Activated CD4-positive, alpha-beta T cell treated with anti-CD3 and anti-CD28 coated beads, Interleukin-2, Interleukin-4, amounts not matched to agents 100 ng/mL and 50 ng/mL, durations not matched to agents 16 hours and 8 hours (primary cell): ENCODE results near the gene PARP3.

ENCODE experiments used
- DNase-seq: peaks from one replicate; pipeline ENCODE4 v3.0.0-alpha.2; 2020; ENCODE audit warnings: low spot score

Gene PARP3

DNA sequence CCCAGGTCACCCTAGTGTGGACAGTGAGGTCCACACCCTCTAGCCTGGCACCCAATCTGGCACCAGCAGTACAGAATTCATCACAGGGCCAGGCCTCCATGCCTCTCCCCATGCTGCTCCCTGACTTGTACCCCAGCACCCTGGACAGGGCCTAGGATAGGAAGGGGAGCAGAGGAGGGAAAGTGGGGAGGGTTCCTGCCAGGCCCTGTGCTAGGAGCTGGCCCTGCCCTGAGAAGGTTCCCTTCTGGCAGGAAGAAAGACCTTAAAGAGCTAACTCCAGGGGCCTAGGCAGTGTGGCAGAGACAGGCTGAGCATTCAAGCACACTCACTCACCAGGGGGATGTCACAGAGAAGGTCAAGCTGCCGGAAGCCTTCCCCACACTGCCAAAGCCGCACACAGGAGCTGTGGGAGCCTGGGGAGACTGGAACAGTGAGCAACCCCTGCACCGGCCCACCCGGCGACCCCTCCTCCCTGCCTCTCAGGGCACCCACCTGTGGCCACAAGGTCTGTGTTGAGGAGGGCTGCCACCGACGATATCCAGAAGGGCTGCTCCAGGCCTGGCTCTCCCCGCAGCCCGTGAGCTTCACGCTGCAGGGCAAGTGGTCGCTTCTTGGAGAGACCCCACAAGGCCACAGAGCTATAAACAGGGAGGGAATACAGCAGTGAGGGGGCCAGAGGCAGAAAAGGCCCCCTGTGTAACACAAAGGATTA, 7.9 kb upstream of the PARP3 start:
- no peak for DNase-seq

DNA sequence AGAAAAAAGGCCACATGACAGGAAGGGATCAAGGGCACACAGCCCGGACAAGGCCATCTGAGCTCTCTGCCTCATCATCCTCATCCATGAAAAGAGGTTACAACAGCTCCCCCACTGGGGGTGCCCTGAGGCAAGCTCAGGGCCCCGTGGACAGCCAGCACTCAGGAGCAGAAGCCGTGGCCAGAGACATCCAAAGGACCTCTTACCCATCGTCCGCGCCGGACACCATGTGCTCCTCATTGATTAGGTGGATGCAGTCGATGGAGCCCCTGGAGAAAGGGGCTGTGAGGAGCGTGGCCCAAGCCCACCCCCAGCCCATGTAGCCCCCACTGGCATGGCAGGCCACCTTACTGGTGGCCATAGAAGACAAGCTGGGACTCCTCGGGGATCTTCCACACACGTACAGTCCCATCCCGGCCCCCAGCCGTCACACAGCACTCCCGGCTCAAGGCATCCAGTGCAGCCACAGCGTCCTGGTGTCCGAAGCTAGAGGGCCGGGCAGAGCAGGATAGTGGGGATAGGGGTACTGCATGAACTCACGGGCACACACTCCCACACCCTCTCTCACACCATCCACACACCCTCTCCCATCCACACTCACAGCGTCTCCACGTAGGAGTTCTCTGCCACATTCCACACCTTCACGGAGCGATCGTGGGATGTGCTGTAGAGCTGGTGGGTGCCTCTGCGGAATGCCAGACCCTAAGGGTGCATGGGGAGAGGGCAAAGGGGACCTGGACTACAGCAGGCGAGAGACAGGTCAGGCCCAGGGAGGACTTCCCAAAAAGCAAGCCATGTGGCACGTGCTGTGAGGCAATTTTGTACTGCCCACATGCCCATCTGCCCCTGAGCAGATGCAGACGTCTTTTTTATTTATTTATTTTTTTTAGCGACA, 6.9 kb upstream of the PARP3 start:
- no peak for DNase-seq

DNA sequence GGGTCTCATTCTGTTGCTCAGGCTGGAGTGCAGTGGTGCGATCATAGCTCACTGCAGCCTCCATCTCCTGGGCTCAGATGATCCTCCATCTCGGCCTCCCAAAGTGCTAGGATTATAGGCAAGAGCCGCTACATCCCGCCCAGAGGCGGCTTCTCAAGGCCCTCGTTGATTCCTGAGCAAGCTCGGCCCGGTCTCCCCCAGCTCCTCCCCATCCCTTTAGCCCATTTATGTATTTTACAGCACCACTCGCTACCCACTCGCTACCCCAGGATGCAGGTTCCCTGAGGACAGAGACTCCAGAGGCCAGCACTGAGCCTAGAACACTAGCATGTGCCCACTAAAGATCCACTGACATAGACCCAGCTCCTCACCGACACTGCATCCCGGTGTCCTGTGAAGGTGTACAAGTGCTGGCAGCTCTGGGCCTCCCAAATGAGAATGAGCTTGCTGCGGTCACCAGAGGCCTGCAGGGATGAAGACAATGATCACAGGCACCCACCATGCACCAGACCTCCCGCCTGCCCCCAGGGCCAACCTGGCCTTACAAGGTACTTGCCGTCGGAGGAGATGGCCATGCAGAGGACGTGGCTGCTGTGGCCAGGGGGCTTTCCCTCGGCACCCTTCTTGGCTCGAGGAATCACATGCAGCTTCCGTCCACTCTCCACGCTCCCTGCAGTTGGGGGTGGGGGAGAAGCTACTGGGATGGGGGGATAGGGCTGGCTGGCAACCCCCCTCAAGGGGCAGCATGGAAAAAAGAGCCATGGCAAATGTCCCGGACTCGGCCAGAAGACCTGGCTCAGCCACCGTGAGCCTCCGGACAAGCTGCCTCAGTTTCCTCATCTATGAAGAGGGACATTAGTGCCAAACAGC, 6.0 kb upstream of the PARP3 start:
- no peak for DNase-seq

DNA sequence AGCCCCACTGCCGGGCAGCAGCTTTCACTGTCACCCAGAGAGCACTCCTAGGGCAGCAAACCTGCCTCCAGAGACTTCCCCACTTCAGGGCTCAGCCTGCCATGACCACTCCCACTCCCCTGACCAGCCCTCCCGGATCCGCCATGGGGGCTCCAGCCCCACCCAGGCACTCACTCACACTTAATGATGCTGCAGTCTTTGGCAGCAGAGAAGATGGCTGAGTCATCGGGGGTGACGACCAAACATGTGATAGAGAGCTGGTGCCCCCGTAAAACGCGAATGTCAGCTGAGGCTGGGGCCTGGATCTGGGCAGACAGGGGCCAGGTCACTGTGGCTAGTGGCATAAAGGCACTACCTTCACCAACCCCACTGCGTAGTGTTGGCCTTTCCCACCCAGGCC, 5.1 kb upstream of the PARP3 start:
- no peak for DNase-seq

DNA sequence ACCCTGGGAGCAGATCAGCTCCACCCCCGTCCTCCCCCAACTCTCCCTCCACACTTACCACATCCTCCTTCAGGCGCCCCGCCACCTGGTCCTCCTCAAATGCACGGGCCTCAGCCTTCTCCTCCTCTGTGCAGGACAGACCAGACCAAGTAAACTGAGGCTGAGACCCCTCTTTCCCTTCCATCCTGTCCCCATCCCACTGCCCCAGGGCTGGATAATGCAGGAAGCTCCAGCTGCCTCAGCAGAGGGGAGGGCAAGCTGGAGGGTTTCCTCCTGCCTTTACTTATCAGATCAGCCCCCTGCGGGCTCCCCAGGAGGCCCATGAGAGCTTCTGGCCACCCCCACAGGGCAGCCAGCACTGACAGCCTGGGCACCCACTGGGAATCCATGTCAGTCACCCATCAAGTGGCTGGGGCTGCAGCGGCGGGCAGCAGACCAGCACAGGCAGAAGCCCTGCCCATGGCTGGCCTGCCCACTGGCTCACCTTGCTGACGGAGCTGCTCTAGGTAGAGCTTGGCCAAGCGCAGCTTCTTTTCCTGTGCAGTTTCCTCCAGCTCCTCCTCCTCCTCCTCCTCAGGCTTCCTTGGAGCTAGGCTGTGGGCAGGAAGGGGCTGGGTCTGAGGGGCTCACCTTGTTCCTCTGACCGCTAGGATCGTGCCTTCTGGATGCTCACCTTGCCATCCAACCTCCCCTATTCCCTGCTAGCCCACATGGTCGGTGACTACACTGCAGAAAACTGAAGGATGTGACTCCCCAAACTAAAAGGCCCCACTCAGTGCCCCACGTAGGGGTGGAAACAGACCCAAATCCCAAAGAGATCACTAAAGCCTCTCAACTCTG, 4.3 kb upstream of the PARP3 start:
- no peak for DNase-seq

DNA sequence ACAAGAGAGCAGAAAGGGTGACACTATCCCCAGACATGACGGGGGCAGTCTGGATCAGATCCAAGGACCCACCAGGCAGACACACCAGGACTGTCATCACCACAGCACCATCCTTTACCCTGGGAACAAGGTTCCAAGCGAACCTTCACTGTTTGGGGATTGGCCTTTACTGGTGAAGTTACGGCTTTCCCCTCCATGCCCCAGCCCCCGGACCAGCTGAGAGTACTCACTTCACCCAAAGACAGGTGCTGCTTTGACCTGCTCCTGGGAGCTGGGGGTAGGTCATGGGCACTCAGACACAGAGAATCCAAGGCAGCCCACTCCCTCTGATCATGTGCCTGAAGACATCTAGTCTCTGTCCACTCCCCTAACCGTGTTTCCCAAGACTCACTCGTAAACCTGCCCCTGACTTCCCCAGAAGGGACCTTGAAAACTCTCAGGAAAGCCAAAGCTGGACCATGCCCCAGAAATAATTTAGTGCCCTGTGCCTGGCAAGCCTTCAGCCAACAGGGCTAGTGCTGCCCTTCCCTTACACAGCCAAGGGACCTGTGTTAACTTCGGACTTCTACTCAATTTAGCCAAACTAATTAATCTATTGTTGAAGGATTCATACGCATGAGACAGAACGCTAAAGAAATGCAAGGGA, 3.3 kb upstream of the PARP3 start:
- no peak for DNase-seq

DNA sequence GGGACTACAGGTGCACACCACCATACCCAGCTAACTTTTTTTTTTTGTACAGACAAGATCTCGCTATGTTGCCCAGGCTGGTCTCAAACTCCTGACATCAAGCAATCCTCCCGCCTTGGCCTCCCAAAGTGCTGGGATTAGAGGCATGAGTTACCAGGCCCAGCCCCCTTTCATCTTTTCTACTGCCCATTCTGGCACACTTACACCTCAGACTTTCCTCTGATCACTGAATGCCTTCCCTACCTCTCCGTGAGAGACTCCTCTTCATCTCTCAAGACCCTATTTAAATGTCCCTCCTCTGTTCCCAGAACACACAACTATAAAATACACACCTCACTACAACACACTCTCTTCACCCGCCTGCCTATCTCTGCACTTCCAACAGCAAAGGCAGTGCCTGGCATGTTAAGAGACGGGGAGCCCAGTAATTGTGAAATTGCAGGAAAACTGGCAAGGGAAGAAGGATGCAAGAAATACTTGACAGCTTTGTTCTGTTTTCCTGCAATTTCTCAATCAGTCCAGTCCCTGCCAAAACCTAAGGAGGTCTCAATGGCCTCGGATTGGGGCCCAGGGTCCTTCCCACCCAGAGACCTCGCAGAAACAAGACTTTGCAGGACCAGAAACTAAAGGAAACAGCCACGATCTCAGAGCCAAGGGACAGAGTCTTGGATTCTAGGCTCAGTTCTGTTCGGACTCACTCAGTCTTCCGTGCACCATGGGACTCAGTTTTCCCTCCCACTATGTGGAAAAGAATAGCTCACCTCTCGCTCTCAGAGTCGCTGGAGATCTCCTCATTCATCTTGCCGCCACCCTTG, 1.3 kb upstream of the PARP3 start:
- no peak for DNase-seq

DNA sequence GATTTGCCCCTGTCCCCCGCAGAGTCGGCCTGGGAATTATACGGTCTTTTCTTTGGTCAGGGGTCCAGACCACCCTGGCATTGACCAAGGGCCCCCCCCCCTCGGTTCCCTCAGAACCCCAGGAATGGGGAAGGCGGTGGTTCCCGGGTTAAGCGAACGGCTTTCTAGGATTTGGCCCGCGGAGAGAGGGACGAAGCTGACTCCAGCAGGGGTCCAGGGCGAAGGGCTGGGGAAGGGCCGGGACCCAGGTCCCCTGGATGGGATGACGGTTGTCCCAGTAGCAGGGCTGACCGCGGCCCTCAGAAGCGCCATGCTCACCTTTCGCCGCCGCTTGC, 733 bp upstream of the PARP3 start:
- DNase-seq = no peak

DNA sequence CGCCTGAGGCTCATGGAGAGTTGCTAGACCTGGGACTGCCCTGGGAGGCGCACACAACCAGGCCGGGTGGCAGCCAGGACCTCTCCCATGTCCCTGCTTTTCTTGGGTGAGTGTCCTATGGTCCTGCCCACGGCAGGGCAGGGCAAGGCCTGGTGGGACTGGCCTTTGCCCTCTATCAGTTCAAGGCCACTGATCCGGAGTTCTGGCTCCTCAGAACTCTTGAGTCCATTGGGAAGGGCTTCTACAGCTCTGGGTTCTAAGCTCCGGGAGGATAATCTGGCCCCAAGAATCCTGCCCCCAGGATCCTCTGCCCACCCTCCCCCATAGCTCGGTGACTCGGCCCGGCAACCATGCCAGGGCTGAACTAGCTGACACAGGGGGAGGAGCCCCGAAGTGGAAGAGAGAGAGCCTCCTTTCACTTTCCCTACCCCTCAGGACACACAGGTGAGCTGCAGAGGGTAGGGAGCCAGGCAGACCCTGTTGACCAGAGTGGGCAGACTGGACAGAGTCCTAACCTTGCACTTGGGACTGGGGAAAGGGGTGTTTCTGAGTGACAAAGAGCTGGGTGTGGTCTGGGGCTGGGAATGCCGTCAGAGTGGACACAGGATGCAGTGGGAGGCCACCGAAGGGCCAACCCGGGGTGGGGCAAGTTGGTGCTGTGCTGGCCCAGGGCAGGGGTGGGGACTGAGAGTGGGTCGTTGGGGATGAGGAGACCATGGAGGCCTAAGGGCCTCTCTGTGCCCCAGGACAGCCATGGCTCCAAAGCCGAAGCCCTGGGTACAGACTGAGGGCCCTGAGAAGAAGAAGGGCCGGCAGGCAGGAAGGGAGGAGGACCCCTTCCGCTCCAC, 664 bp downstream of the PARP3 start:
- peak; percentile 59 for DNase-seq

DNA sequence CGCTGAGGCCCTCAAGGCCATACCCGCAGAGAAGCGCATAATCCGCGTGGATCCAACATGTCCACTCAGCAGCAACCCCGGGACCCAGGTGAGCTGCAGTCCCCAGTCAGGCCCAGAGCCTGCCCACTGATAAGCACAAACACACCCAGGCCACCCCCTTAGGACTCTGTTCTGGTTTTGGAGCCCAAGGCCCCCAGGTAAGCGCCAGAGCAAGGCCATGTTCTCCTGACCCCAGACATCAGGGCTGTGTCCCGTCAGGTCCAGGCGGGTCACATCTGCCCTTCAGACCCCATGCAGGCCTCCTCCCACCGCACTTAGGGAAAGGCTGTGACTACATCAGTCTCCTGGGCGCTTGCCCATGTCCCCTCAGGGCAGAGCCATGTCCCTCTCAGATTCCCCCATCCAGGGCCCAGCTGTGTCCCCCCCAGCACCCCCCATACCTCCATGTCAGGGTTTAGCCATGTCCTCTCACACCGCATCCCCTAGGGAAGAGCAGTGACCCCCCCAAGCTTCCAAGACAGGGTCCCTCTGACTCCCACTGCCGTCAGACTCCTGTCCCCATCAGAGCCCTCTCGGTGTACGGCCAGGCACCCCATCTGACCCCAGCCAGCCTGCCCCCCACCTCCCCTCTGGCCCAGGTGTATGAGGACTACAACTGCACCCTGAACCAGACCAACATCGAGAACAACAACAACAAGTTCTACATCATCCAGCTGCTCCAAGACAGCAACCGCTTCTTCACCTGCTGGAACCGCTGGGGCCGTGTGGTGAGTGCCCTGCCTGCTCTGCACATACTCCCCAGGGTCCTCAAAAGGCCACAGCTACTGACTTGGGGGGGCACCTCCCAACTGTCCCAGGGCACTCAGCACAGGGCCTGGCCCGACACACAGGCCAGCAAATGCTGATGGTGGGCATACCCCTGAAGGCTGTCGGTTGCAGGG, 1.6 kb downstream of the PARP3 start:
- no peak for DNase-seq

DNA sequence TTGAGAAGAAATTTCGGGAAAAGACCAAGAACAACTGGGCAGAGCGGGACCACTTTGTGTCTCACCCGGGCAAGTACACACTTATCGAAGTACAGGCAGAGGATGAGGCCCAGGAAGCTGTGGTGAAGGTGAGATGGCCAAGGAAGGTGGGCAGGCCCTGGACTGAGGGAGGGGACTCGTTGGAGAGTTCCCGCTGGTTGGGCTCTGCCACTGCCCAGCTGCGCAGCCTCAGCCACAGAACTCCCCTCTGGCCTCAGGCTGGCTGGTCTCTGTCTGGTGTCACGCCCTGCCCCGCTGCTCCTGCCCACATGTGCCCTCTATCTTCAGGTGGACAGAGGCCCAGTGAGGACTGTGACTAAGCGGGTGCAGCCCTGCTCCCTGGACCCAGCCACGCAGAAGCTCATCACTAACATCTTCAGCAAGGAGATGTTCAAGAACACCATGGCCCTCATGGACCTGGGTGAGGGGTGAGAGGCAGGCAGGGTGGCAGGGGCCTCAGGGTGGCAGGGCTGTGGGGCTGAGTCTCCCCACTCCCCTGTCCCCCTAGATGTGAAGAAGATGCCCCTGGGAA, 2.4 kb downstream of the PARP3 start:
- no peak for DNase-seq

DNA sequence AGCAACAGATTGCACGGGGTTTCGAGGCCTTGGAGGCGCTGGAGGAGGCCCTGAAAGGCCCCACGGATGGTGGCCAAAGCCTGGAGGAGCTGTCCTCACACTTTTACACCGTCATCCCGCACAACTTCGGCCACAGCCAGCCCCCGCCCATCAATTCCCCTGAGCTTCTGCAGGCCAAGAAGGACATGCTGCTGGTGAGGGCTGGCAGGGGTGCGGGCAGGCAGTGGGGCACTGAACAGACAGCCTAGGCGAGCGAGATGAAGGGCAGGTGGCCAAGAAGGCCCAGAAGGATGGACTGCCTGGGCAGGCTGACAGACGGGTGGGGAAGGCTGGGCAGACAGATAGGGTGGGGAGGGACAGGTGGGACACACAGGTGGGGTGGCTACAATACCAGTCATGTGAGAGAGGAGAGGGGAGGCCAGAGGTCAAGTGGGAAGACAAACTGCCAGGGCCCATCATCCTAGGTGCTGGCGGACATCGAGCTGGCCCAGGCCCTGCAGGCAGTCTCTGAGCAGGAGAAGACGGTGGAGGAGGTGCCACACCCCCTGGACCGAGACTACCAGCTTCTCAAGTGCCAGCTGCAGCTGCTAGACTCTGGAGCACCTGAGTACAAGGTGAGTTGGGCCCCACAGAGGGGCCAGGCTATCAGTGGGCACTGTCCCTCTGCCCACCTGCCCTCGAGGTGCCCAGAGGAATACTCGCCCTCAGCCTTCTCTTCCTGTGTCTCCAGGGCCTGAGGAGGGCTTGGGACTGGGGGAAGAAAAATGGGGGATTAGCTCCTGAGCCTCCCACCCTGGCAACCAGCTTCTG, 3.1 kb downstream of the PARP3 start:
- DNase-seq = no peak

DNA sequence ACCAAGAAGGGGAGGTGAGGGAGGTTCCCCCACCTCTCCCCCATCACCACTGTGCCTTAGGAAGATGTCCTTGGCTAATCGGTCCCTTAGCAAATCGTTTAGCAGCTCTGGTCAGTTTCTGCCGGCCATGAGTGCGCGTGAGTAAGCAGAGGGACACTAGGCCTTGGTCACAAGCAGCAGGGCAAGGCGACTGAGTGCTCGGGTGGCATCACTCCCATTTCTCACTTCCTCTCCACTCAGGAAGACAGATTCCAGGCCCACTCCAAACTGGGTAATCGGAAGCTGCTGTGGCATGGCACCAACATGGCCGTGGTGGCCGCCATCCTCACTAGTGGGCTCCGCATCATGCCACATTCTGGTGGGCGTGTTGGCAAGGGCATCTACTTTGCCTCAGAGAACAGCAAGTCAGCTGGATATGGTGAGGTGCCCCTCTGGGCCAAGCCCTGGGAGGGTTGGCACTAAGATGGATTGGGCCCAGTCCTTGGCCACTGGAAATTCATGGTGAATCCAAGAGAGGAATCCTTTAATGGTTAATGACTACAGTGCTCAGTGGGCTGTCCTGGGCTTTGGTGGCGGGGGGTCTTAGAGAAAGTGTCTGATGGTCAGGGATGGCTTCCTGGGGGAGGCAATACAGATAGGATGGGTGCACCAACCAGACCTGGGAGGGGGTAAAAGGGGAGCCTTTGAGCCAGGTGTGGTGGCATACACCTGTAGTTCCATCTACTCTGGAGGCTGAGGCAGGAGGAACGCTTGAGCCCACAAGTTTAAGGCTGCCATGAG, 4.0 kb downstream of the PARP3 start:
- DNase-seq = no peak

DNA sequence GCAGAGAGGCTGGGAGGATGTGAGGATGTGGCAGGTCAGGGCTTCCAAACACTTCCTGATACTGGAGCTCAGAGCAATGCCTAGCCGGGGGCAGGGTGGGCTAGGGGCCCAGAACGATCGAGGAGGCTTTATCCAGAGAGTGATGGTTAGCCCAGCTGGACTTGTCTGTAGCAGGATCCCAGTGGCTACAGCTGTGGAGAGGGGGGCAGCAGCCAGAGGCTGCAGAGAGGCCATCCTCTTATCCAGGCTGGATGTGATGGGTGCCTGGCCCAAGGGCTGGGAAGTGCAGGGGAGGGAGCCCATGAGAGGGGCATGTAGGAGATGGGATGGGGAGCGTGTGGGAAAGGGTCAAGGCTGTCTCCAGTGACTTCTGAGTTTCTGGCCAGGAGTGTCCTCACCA, 4.6 kb downstream of the PARP3 start:
- DNase-seq = no peak

DNA sequence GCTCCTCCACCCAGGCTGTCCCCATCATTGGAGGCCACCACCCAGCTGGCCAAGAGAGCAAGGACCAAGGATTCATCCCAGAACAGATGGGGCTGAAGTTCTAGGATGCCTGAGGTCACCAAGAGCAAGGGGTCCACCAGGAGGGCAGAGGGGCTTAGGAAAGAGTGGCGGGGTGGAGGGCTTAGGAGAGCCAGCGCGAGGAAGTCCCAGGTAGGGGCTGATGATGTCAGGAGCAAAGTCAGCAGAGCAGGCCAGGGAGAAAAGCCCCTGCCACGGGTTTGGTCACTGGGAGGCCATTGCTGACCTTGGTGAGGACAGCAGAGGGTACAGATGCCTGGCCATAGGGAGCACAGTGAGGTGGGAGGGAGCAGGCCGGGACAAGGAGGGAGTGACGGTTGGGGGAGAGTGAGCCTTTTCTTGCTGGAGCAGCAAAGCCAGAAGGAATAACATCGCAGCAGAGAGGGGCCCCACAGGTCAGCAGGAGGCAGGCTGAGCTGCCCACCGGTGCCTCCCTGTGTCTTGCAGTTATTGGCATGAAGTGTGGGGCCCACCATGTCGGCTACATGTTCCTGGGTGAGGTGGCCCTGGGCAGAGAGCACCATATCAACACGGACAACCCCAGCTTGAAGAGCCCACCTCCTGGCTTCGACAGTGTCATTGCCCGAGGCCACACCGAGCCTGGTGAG, 5.2 kb downstream of the PARP3 start:
- DNase-seq = no peak
